Measurements from ENCODE around the gene DECR2. TPM values are rescaled to one million over a fixed set of nuclear protein-coding genes. Genes with fewer than 3 reads are reported as not detected.
A peak's percentile ranks its signal among the peaks of the same experiment; 100 is the strongest.

Gene DECR2
- total and polyA plus RNA-seq, 2 of the 13 experiments (the other 11 are each of a cell fraction or from before 2014, with no cell fraction given) = 36.3 to 44.6 TPM

- TF ChIP-seq MXD3 (CRISPR knock-in tag; IDR thresholded peaks at IDR 0.05) (peak; percentile 32; the same call in 1 of the 2 replicates), GATAD1 (CRISPR knock-in tag; IDR thresholded peaks at IDR 0.05) (peak; percentile 42; the same call in 1 of the 2 replicates), THYN1 (CRISPR knock-in tag; IDR thresholded peaks at IDR 0.05; ENCODE audit: borderline replicate concordance, low read depth) (no peak), MIER3 (CRISPR knock-in tag; IDR thresholded peaks at IDR 0.05; ENCODE audit: borderline replicate concordance) (no peak), NR1H2 (CRISPR knock-in tag; IDR thresholded peaks at IDR 0.05; ENCODE audit: borderline replicate concordance, low read depth) (no peak), ZNF136 (CRISPR knock-in tag; IDR thresholded peaks at IDR 0.05; ENCODE audit: low read depth) (no peak; the same call in 1 of the 2 replicates), SP140L (CRISPR knock-in tag; IDR thresholded peaks at IDR 0.05; ENCODE audit: borderline replicate concordance) (0 out of 2 replicates have a peak, but pooled peaks have one; percentile 43), ZNF558 (CRISPR knock-in tag; IDR thresholded peaks at IDR 0.05; ENCODE audit: borderline replicate concordance) (peak; percentile 70; the same call in 1 of the 2 replicates), GATAD2A (CRISPR knock-in tag; IDR thresholded peaks at IDR 0.05) (peak; percentile 60), ZNF451 (CRISPR knock-in tag; IDR thresholded peaks at IDR 0.05) (no peak; the same call in 1 of the 2 replicates), KLF12 (CRISPR knock-in tag; IDR thresholded peaks at IDR 0.05; ENCODE audit: borderline replicate concordance) (peak; percentile 65; the same call in 1 of the 2 replicates), CHD2 (IDR thresholded peaks at IDR 0.05; ENCODE audit: low read depth, low read length) (no peak), ZIK1 (CRISPR knock-in tag; IDR thresholded peaks at IDR 0.05; ENCODE audit: borderline replicate concordance, low read depth) (0 out of 2 replicates have a peak, but pooled peaks have one; percentile 36), ZNF557 (CRISPR knock-in tag; IDR thresholded peaks at IDR 0.05) (peak; percentile 61; the same call in 1 of the 2 replicates), GLI4 (CRISPR knock-in tag; IDR thresholded peaks at IDR 0.05; ENCODE audit: borderline replicate concordance) (no peak), SCMH1 (CRISPR knock-in tag; IDR thresholded peaks at IDR 0.05; ENCODE audit: borderline replicate concordance) (no peak), DPF2 (CRISPR knock-in tag; IDR thresholded peaks at IDR 0.05; ENCODE audit: borderline replicate concordance, low read depth) (no peak), HOXA7 (CRISPR knock-in tag; IDR thresholded peaks at IDR 0.05) (no peak), ZMYM3 (CRISPR knock-in tag; IDR thresholded peaks at IDR 0.05) (no peak), ZNF768 (CRISPR knock-in tag; IDR thresholded peaks at IDR 0.05) (peak; percentile 25; the same call in 1 of the 2 replicates)
- TF ChIP-seq, protein P1, sequence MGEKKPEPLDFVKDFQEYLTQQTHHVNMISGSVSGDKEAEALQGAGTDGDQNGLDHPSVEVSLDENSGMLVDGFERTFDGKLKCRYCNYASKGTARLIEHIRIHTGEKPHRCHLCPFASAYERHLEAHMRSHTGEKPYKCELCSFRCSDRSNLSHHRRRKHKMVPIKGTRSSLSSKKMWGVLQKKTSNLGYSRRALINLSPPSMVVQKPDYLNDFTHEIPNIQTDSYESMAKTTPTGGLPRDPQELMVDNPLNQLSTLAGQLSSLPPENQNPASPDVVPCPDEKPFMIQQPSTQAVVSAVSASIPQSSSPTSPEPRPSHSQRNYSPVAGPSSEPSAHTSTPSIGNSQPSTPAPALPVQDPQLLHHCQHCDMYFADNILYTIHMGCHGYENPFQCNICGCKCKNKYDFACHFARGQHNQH (CRISPR knock-in tag; IDR thresholded peaks at IDR 0.05) = peak; percentile 62; the same call in 1 of the 2 replicates
- TF ChIP-seq, protein P2, sequence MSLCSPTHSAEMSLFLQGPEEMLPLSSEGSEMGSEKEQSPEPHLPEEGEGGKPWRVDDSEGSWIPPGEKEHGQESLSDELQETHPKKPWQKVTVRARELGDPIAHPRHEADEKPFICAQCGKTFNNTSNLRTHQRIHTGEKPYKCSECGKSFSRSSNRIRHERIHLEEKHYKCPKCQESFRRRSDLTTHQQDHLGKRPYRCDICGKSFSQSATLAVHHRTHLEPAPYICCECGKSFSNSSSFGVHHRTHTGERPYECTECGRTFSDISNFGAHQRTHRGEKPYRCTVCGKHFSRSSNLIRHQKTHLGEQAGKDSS (CRISPR knock-in tag; IDR thresholded peaks at IDR 0.05; ENCODE audit: borderline replicate concordance, low read depth) = peak; percentile 92; the same call in 1 of the 2 replicates
- TF ChIP-seq, protein P3, sequence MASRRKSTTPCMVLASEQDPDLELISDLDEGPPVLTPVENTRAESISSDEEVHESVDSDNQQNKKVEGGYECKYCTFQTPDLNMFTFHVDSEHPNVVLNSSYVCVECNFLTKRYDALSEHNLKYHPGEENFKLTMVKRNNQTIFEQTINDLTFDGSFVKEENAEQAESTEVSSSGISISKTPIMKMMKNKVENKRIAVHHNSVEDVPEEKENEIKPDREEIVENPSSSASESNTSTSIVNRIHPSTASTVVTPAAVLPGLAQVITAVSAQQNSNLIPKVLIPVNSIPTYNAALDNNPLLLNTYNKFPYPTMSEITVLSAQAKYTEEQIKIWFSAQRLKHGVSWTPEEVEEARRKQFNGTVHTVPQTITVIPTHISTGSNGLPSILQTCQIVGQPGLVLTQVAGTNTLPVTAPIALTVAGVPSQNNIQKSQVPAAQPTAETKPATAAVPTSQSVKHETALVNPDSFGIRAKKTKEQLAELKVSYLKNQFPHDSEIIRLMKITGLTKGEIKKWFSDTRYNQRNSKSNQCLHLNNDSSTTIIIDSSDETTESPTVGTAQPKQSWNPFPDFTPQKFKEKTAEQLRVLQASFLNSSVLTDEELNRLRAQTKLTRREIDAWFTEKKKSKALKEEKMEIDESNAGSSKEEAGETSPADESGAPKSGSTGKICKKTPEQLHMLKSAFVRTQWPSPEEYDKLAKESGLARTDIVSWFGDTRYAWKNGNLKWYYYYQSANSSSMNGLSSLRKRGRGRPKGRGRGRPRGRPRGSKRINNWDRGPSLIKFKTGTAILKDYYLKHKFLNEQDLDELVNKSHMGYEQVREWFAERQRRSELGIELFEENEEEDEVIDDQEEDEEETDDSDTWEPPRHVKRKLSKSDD (CRISPR knock-in tag; IDR thresholded peaks at IDR 0.05; ENCODE audit: low read depth) = no peak
These were observed 23.5 kb downstream of the DECR2 start, which contains the start of gene RAB11FIP3 (continued) for GRCh38 chr16:425082-425718.

Measured in HepG2 (cell line).